ENCODE data around the gene UBALD2. TPM values are rescaled to one million over a fixed set of nuclear protein-coding genes. Genes with fewer than 3 reads are reported as not detected.

Gene UBALD2
- total RNA-seq, 1 donor from 2014 or later, result 18.4 TPM

GRCh38 chr17:76237859-76238313 is 27.3 kb upstream of the UBALD2 start:
- H3K4me3 ChIP-seq, result no peak overlapping the region
- H3K27ac ChIP-seq, result no peak overlapping the region
- intact Hi-C loops (cut with DNase I), result no loop called here
- no peaks in the 10 kb centered on the region for H3K36me3 ChIP-seq
- H3K9me3 ChIP-seq, result no peaks in the 10 kb centered on the region
- H3K4me1 ChIP-seq, result peaks cover 16% of the 10 kb centered on the region
- H3K27me3 ChIP-seq, result no peaks in the 10 kb centered on the region
- TF ChIP-seq POLR2A (IDR thresholded peaks at IDR 0.05) (no peak), POLR2AphosphoS5 (IDR thresholded peaks at IDR 0.05; ENCODE audit: insufficient read depth in 1 of 2, low read depth in 1 of 2) (no peak), CTCF (IDR thresholded peaks at IDR 0.05) (no peak)
- no peak for DNase-seq (ENCODE audit: extremely low spot score in 2 of 2)

- Histone ChIP-seq H3K27ac (no peak overlapping the region), H3K36me3 (no peaks in the 10 kb centered on the region), H3K27me3 (no peaks in the 10 kb centered on the region), H3K9me3 (no peaks in the 10 kb centered on the region), H3K4me1 (peaks cover 16% of the 10 kb centered on the region), H3K4me3 (peak overlapping the region; percentile 49 to 76)
- intact Hi-C loops (cut with DNase I), result no loop called here
- no peak for TF ChIP-seq CTCF (IDR thresholded peaks at IDR 0.05)
- no peak for TF ChIP-seq POLR2AphosphoS5 (IDR thresholded peaks at IDR 0.05; ENCODE audit: insufficient read depth in 1 of 2, low read depth in 1 of 2)
- TF ChIP-seq POLR2A (IDR thresholded peaks at IDR 0.05), result no peak
- DNase-seq (ENCODE audit: extremely low spot score in 2 of 2), result no peak
Measured at GRCh38 chr17:76238847-76239537, 26.2 kb upstream of the UBALD2 start.

GRCh38 chr17:76239538-76240274 is 25.4 kb upstream of the UBALD2 start:
- Histone ChIP-seq H3K4me3 (peak overlapping the region; percentile 49 to 76), H3K4me1 (peaks cover 16% of the 10 kb centered on the region), H3K27me3 (no peaks in the 10 kb centered on the region), H3K9me3 (no peaks in the 10 kb centered on the region), H3K36me3 (no peaks in the 10 kb centered on the region), H3K27ac (no peak overlapping the region)
- TF ChIP-seq CTCF (IDR thresholded peaks at IDR 0.05), result no peak
- TF ChIP-seq POLR2AphosphoS5 (IDR thresholded peaks at IDR 0.05; ENCODE audit: insufficient read depth in 1 of 2, low read depth in 1 of 2), result no peak
- no peak for TF ChIP-seq POLR2A (IDR thresholded peaks at IDR 0.05)
- DNase-seq (ENCODE audit: extremely low spot score in 2 of 2), result no peak
- intact Hi-C loops (cut with DNase I), result no loop called here

- Histone ChIP-seq H3K36me3 (no peaks in the 10 kb centered on the region), H3K4me1 (peaks cover 16% of the 10 kb centered on the region), H3K9me3 (no peaks in the 10 kb centered on the region), H3K4me3 (peak within 1 kb of the TSS; percentile 65 to 76), H3K27me3 (no peaks in the 10 kb centered on the region), H3K27ac (peak within 1 kb of the TSS; percentile 36)
- no peak for DNase-seq (ENCODE audit: extremely low spot score in 2 of 2)
- TF ChIP-seq CTCF (IDR thresholded peaks at IDR 0.05) (no peak), POLR2AphosphoS5 (IDR thresholded peaks at IDR 0.05; ENCODE audit: insufficient read depth in 1 of 2, low read depth in 1 of 2) (peak in 1 of 2 donors; percentile 58)
- intact Hi-C loops (cut with DNase I), result no loop called here
Measured at GRCh38 chr17:76240461-76241203, 24.5 kb upstream of the UBALD2 start, which contains the start of gene RNF157. Gene RNF157, minus strand, starts transcription at chr17:76240493. Its CDS starts 253 bp downstream, at chr17:76240240.

Measured in vagina (tissue), 2 donors.